ENCODE results near the gene TM9SF3. TPM values are rescaled to one million over a fixed set of nuclear protein-coding genes. Genes with fewer than 3 reads are reported as not detected.

TM9SF3 gene
- polyA plus RNA-seq, 2 of the 4 experiments (the other 2 are of a cell fraction), result 92.9 to 138 TPM

GRCh38 chr10:96468845-96469244, 118.0 kb downstream of the TM9SF3 start:
- ChIA-PET POLR2A (no interaction called here), CTCF (interaction anchor here (1.4 to 2.0 kb wide), 3 partner anchors 10 to 57 kb away, joined by 4 to 11 read pairs (median 5); no protein-coding TSS in a partner anchor)
- no peak for TF ChIP-seq MAZ (IDR thresholded peaks at IDR 0.05; ENCODE audit: borderline replicate concordance, low read depth, low read length)
- TF ChIP-seq, protein P1, sequence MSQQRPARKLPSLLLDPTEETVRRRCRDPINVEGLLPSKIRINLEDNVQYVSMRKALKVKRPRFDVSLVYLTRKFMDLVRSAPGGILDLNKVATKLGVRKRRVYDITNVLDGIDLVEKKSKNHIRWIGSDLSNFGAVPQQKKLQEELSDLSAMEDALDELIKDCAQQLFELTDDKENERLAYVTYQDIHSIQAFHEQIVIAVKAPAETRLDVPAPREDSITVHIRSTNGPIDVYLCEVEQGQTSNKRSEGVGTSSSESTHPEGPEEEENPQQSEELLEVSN (IDR thresholded peaks at IDR 0.05; ENCODE audit: borderline replicate concordance, low read depth), result no peak
- no peak for TF ChIP-seq EHMT2 (IDR thresholded peaks at IDR 0.05; ENCODE audit: low read depth)
- TF ChIP-seq HOXB13 (CRISPR knock-in tag; IDR thresholded peaks at IDR 0.05; ENCODE audit: low read depth), result no peak
- TF ChIP-seq MYC (IDR thresholded peaks at IDR 0.05; ENCODE audit: borderline replicate concordance, low read length), result no peak
- no peak for TF ChIP-seq GATA3 (IDR thresholded peaks at IDR 0.05; ENCODE audit: borderline replicate concordance)
- TF ChIP-seq NR3C1 (IDR thresholded peaks at IDR 0.05), result no peak
- no peak for TF ChIP-seq ESRRA (IDR thresholded peaks at IDR 0.05; ENCODE audit: borderline replicate concordance, low read length)
- no peak for TF ChIP-seq POLR2A (IDR thresholded peaks at IDR 0.05; ENCODE audit: low read length)
- no peak for TF ChIP-seq CBX2 (IDR thresholded peaks at IDR 0.05; ENCODE audit: borderline replicate concordance, low read depth)
- TF ChIP-seq, protein P2, sequence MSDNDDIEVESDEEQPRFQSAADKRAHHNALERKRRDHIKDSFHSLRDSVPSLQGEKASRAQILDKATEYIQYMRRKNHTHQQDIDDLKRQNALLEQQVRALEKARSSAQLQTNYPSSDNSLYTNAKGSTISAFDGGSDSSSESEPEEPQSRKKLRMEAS (IDR thresholded peaks at IDR 0.05), result no peak
- TF ChIP-seq SREBF2 (IDR thresholded peaks at IDR 0.05), result no peak
- no peak for TF ChIP-seq HMGXB4 (CRISPR knock-in tag; IDR thresholded peaks at IDR 0.05; ENCODE audit: borderline replicate concordance)
- TF ChIP-seq CBX8 (IDR thresholded peaks at IDR 0.05), result no peak
- no peak for TF ChIP-seq HES2 (IDR thresholded peaks at IDR 0.05)
- TF ChIP-seq CEBPB (IDR thresholded peaks at IDR 0.05), result no peak

More at GRCh38 chr10:96468845-96469244, 118.0 kb downstream of the TM9SF3 start:
- Histone ChIP-seq H3K27ac (no peak overlapping the region), H3K4me1 (no peaks in the 10 kb centered on the region), H3K4me2 (no peak overlapping the region), H3K4me3 (no peak overlapping the region), H3K9me3 (no peaks in the 10 kb centered on the region)
- DNase-seq (ENCODE audit: low read depth in 1 of 2, low spot score in 1 of 2) (no peak), ATAC-seq (no peak), FAIRE-seq (no peak)
- 19% methylated on average over 5 of the region's 5 CpGs for WGBS (ENCODE audit: missing lambda C conversion rate)

Small RNAs within 50 kb of the gene (small RNA-seq; reads per million reads assigned to genes)
- 0 to 0.19 (median 0) reads per million in 6 experiments for gene RNA5SP324

Other genes starting within 250 kb of the TM9SF3 start
- not detected in 2 replicates for gene OPALIN, start 228.0 kb downstream of the TM9SF3 start, polyA plus RNA-seq (2011; rRNA removed)
- gene OPALIN, start 228.0 kb downstream of the TM9SF3 start, polyA plus RNA-seq (2017; fragmentation: RNase III; extraction: RNeasy Plus Mini Kit Qiagen cat#74134 plus additional on column Dnase treatment), result not detected in 3 replicates
- 0.08 TPM in 2 replicates for gene TLL2, start 73.1 kb downstream of the TM9SF3 start, polyA plus RNA-seq (2011; rRNA removed)
- 0.12 to 0.18 TPM (median 0.13 TPM) in 3 replicates for gene TLL2, start 73.1 kb downstream of the TM9SF3 start, polyA plus RNA-seq (2017; fragmentation: RNase III; extraction: RNeasy Plus Mini Kit Qiagen cat#74134 plus additional on column Dnase treatment)
- gene PIK3AP1, start 133.5 kb upstream of the TM9SF3 start, polyA plus RNA-seq (2011; rRNA removed), result 3.0 and 3.2 TPM in 2 replicates
- 1.1 to 1.9 TPM (median 1.6 TPM) in 3 replicates for gene PIK3AP1, start 133.5 kb upstream of the TM9SF3 start, polyA plus RNA-seq (2017; fragmentation: RNase III; extraction: RNeasy Plus Mini Kit Qiagen cat#74134 plus additional on column Dnase treatment)
- gene LCOR, start 245.3 kb upstream of the TM9SF3 start, polyA plus RNA-seq (2011; rRNA removed), result 17.6 TPM in 2 replicates
- 4.8 to 6.9 TPM (median 6.4 TPM) in 3 replicates for gene LCOR, start 245.3 kb upstream of the TM9SF3 start, polyA plus RNA-seq (2017; fragmentation: RNase III; extraction: RNeasy Plus Mini Kit Qiagen cat#74134 plus additional on column Dnase treatment)